ENCODE results near the gene CST1.
"Not testable (repeated sequence)": the region's sequence is repeated elsewhere in the genome, so short reads cannot be mapped to it uniquely, and the experiment has no call there.

GRCh38 chr20:23799216-23799847 lies 48.6 kb upstream of the CST1 start:
- peak; percentile 28 for TF ChIP-seq CTCF (IDR thresholded peaks at IDR 0.05; ENCODE audit: insufficient read depth, low read length, poor library complexity, severe bottlenecking)
- not testable (repeated sequence) for TF ChIP-seq EZH2phosphoT487 (conservative IDR thresholded peaks at IDR 0.05; ENCODE audit: low read length)
